ENCODE measurements around the gene SLC35G6. TPM values are rescaled to one million over a fixed set of nuclear protein-coding genes. Genes with fewer than 3 reads are reported as not detected.

Gene SLC35G6
- total RNA-seq, 1 donor from 2014 or later, result not detected

DNA sequence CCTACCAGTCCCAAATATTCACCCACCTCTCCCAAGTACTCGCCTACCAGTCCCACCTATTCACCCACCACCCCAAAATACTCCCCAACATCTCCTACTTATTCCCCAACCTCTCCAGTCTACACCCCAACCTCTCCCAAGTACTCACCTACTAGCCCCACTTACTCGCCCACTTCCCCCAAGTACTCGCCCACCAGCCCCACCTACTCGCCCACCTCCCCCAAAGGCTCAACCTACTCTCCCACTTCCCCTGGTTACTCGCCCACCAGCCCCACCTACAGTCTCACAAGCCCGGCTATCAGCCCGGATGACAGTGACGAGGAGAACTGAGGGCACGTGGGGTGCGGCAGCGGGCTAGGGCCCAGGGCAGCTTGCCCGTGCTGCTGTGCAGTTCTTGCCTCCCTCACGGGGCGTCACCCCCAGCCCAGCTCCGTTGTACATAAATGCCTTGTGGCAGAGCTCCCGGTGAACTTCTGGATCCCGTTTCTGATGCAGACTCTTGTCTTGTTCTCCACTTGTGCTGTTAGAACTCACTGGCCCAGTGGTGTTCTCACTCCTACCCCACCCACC is 32.7 kb downstream of the SLC35G6 start:
- Histone ChIP-seq H3K79me2 (ENCODE audit: low read depth) (no peaks in the 10 kb centered on the region), H3K4me2 (no peak overlapping the region), H3K4me3 (no peak overlapping the region), H2AFZ (replicated peaks) (no peak overlapping the region), H3K36me3 (no peaks in the 10 kb centered on the region), H3F3A (ENCODE audit: low read depth) (peaks cover 16% of the 10 kb centered on the region), H3K9me3 (ENCODE audit: low read depth) (no peaks in the 10 kb centered on the region), H4K20me1 (ENCODE audit: low read depth) (peaks cover 9% of the 10 kb centered on the region), H3K4me1 (no peaks in the 10 kb centered on the region), H3K9ac (no peak overlapping the region), H3K27me3 (no peaks in the 10 kb centered on the region), H3K27ac (no peak overlapping the region)
- TF ChIP-seq EZH2phosphoT487 (IDR thresholded peaks at IDR 0.05), result no peak
- TF ChIP-seq, protein P1, sequence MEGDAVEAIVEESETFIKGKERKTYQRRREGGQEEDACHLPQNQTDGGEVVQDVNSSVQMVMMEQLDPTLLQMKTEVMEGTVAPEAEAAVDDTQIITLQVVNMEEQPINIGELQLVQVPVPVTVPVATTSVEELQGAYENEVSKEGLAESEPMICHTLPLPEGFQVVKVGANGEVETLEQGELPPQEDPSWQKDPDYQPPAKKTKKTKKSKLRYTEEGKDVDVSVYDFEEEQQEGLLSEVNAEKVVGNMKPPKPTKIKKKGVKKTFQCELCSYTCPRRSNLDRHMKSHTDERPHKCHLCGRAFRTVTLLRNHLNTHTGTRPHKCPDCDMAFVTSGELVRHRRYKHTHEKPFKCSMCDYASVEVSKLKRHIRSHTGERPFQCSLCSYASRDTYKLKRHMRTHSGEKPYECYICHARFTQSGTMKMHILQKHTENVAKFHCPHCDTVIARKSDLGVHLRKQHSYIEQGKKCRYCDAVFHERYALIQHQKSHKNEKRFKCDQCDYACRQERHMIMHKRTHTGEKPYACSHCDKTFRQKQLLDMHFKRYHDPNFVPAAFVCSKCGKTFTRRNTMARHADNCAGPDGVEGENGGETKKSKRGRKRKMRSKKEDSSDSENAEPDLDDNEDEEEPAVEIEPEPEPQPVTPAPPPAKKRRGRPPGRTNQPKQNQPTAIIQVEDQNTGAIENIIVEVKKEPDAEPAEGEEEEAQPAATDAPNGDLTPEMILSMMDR (IDR thresholded peaks at IDR 0.05), result no peak
- no peak for TF ChIP-seq EZH2 (IDR thresholded peaks at IDR 0.05)
- Mint-ChIP-seq H3K27me3 (ENCODE audit: insufficient read depth, low read depth) (peaks cover 5% of the 10 kb centered on the region), H3K9me3 (no peaks in the 10 kb centered on the region), H3K36me3 (peaks cover 28% of the 10 kb centered on the region), H3K4me1 (no peaks in the 10 kb centered on the region), H3K4me3 (no peak overlapping the region), H3K27ac (no peak overlapping the region)
- no peak for DNase-seq (ENCODE audit: low spot score)

DNA sequence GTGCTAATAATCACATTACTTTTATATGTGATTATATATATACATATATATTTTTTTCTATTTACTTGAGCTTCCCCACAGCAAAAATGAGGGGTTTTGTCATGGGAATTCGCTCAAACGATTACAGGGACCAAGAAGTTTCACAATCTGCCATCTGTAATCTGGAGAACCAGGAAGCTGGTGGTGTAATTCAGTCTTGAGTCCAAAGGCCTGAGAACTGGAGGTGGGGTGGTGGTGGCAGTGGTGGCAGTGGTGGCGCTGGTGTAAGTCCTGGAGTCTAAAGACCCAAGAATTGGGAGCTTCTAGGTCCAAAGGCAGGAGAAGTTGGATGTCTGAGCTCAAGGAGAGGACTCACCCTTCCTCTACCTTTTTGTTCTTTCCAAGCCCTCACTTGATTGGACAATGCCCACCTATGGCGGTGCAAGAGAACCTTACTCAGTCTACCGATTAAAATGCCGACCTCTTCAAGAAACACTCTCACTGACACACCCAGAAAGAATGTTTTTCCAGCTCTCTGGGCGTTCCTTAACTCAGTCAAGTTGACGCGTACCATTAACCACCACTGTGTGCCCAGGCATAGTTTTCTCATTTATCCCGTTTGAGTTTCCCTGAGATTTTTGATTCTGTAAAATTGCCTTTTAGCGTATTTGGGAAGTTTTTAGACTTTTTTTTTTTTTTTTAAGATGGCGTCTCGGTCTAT is 34.8 kb downstream of the SLC35G6 start:
- no peak for DNase-seq (ENCODE audit: low spot score)
- Histone ChIP-seq H3K27me3 (no peaks in the 10 kb centered on the region), H3F3A (ENCODE audit: low read depth) (peaks cover 19% of the 10 kb centered on the region), H3K9me3 (ENCODE audit: low read depth) (no peaks in the 10 kb centered on the region), H3K4me3 (no peak overlapping the region), H3K79me2 (ENCODE audit: low read depth) (no peaks in the 10 kb centered on the region), H3K27ac (no peak overlapping the region), H3K4me1 (no peaks in the 10 kb centered on the region), H3K9ac (no peak overlapping the region), H2AFZ (replicated peaks) (no peak overlapping the region), H3K4me2 (no peak overlapping the region), H4K20me1 (ENCODE audit: low read depth) (peaks cover 9% of the 10 kb centered on the region), H3K36me3 (no peaks in the 10 kb centered on the region)
- TF ChIP-seq, protein P1 (IDR thresholded peaks at IDR 0.05), result no peak
- TF ChIP-seq EZH2 (IDR thresholded peaks at IDR 0.05), result no peak
- no peak for TF ChIP-seq EZH2phosphoT487 (IDR thresholded peaks at IDR 0.05)
- H3K27ac Mint-ChIP-seq, result no peak overlapping the region
- peaks cover 2% of the 10 kb centered on the region for H3K27me3 Mint-ChIP-seq (ENCODE audit: insufficient read depth, low read depth)
- H3K4me3 Mint-ChIP-seq, result no peak overlapping the region
- no peaks in the 10 kb centered on the region for H3K4me1 Mint-ChIP-seq
- no peaks in the 10 kb centered on the region for H3K9me3 Mint-ChIP-seq
- peaks cover 16% of the 10 kb centered on the region for H3K36me3 Mint-ChIP-seq

DNA sequence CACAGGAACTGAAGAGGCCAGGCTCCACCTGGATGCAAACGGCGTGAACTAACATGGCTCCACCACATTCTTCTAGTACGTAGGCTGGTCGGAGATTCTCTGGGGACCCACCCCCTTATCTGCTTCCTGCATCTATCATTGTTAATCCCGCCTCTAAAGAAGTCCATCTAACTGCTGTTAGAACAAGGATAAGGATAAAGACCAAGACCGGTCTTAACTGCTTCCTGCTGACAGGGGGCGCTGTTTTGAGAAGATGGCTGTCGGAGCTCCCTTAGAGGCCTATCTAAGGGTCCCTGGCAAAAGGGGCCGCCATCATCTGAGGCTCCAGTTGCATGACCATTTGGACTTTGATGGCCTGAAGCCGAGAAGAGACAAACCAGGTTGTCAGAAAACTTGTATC is 41.8 kb downstream of the SLC35G6 start:
- peak; percentile 39 for DNase-seq (ENCODE audit: low spot score)
- Mint-ChIP-seq H3K36me3 (no peaks in the 10 kb centered on the region), H3K9me3 (peaks cover 11% of the 10 kb centered on the region), H3K4me3 (no peak overlapping the region), H3K27ac (no peak overlapping the region), H3K27me3 (ENCODE audit: insufficient read depth, low read depth) (peaks cover 6% of the 10 kb centered on the region), H3K4me1 (no peaks in the 10 kb centered on the region)
- Histone ChIP-seq H3K4me3 (no peak overlapping the region), H3K9ac (no peak overlapping the region), H2AFZ (replicated peaks) (no peak overlapping the region), H4K20me1 (ENCODE audit: low read depth) (no peaks in the 10 kb centered on the region), H3K27me3 (no peaks in the 10 kb centered on the region), H3F3A (ENCODE audit: low read depth) (peaks cover 3% of the 10 kb centered on the region), H3K79me2 (ENCODE audit: low read depth) (no peaks in the 10 kb centered on the region), H3K9me3 (ENCODE audit: low read depth) (no peaks in the 10 kb centered on the region), H3K27ac (no peak overlapping the region), H3K4me2 (no peak overlapping the region), H3K36me3 (no peaks in the 10 kb centered on the region), H3K4me1 (no peaks in the 10 kb centered on the region)
- no peak for TF ChIP-seq EZH2 (IDR thresholded peaks at IDR 0.05)
- TF ChIP-seq EZH2phosphoT487 (IDR thresholded peaks at IDR 0.05), result no peak
- TF ChIP-seq, protein P1 (IDR thresholded peaks at IDR 0.05), result peak; percentile 53
